ENCODE data around the gene ANKRD34C. TPM values are rescaled to one million over a fixed set of nuclear protein-coding genes. Genes with fewer than 3 reads are reported as not detected.

The ANKRD34C gene
- total RNA-seq, result not detected

GRCh38 chr15:79282371-79283251, at the start of gene ANKRD34C:
ANKRD34C (plus strand) TSS chr15:79282722; CDS start chr15:79293285, 10,563 bp downstream.
- CTCF ChIA-PET, result no interaction called here
- DNase-seq, result no peak
- Mint-ChIP-seq H3K9me3 (ENCODE audit: low read depth) (no peaks in the 10 kb centered on the region), H3K27ac (no peak within 1 kb of the TSS), H3K4me3 (no peak within 1 kb of the TSS), H3K4me1 (peaks cover 3% of the 10 kb centered on the region), H3K36me3 (peaks cover 3% of the 10 kb centered on the region), H3K27me3 (peaks cover 68% of the 10 kb centered on the region)
- ATAC-seq, result no peak

GRCh38 chr15:79233236-79233635, 49.3 kb upstream of the ANKRD34C start:
- no peak overlapping the region for H3K4me3 Mint-ChIP-seq
- H3K9me3 Mint-ChIP-seq (ENCODE audit: low read depth), result no peaks in the 10 kb centered on the region
- H3K27me3 Mint-ChIP-seq, result peaks cover 21% of the 10 kb centered on the region
- CTCF ChIA-PET, result no interaction called here
- H3K27ac Mint-ChIP-seq, result no peak overlapping the region
- no peaks in the 10 kb centered on the region for H3K36me3 Mint-ChIP-seq
- ATAC-seq, result no peak
- H3K4me1 Mint-ChIP-seq, result no peaks in the 10 kb centered on the region
- no peak for DNase-seq

GRCh38 chr15:79240036-79240435, 42.5 kb upstream of the ANKRD34C start:
- no peaks in the 10 kb centered on the region for H3K36me3 Mint-ChIP-seq
- no peak for DNase-seq
- no peaks in the 10 kb centered on the region for H3K4me1 Mint-ChIP-seq
- H3K27me3 Mint-ChIP-seq, result peaks cover 14% of the 10 kb centered on the region
- H3K9me3 Mint-ChIP-seq (ENCODE audit: low read depth), result no peaks in the 10 kb centered on the region
- CTCF ChIA-PET, result no interaction called here
- H3K4me3 Mint-ChIP-seq, result no peak overlapping the region
- ATAC-seq, result no peak
- H3K27ac Mint-ChIP-seq, result no peak overlapping the region

GRCh38 chr15:79243723-79244122, 38.8 kb upstream of the ANKRD34C start:
- CTCF ChIA-PET, result no interaction called here
- no peak for ATAC-seq
- DNase-seq, result no peak
- Mint-ChIP-seq H3K4me3 (no peak overlapping the region), H3K27me3 (peaks cover 3% of the 10 kb centered on the region), H3K36me3 (no peaks in the 10 kb centered on the region), H3K4me1 (no peaks in the 10 kb centered on the region), H3K27ac (no peak overlapping the region), H3K9me3 (ENCODE audit: low read depth) (no peaks in the 10 kb centered on the region)

- ATAC-seq (no peak), DNase-seq (no peak)
- H3K36me3 Mint-ChIP-seq, result no peaks in the 10 kb centered on the region
- CTCF ChIA-PET, result no interaction called here
- H3K4me3 Mint-ChIP-seq, result no peak overlapping the region
- H3K9me3 Mint-ChIP-seq (ENCODE audit: low read depth), result no peaks in the 10 kb centered on the region
- H3K4me1 Mint-ChIP-seq, result no peaks in the 10 kb centered on the region
- H3K27me3 Mint-ChIP-seq, result peaks cover 3% of the 10 kb centered on the region
- no peak overlapping the region for H3K27ac Mint-ChIP-seq
Measured at GRCh38 chr15:79244876-79245275, 37.6 kb upstream of the ANKRD34C start.

GRCh38 chr15:79248183-79248582, 34.3 kb upstream of the ANKRD34C start:
- no peaks in the 10 kb centered on the region for H3K9me3 Mint-ChIP-seq (ENCODE audit: low read depth)
- no peak for ATAC-seq
- CTCF ChIA-PET, result no interaction called here
- peaks cover 12% of the 10 kb centered on the region for H3K27me3 Mint-ChIP-seq
- no peaks in the 10 kb centered on the region for H3K36me3 Mint-ChIP-seq
- H3K27ac Mint-ChIP-seq, result no peak overlapping the region
- no peak overlapping the region for H3K4me3 Mint-ChIP-seq
- H3K4me1 Mint-ChIP-seq, result no peaks in the 10 kb centered on the region
- no peak for DNase-seq

GRCh38 chr15:79257454-79257853, 25.1 kb upstream of the ANKRD34C start:
- CTCF ChIA-PET, result no interaction called here
- ATAC-seq, result no peak
- no peak for DNase-seq
- H3K27ac Mint-ChIP-seq, result no peak overlapping the region
- no peak overlapping the region for H3K4me3 Mint-ChIP-seq
- no peaks in the 10 kb centered on the region for H3K9me3 Mint-ChIP-seq (ENCODE audit: low read depth)
- peaks cover 14% of the 10 kb centered on the region for H3K27me3 Mint-ChIP-seq
- H3K4me1 Mint-ChIP-seq, result no peaks in the 10 kb centered on the region
- H3K36me3 Mint-ChIP-seq, result no peaks in the 10 kb centered on the region

- DNase-seq (no peak), ATAC-seq (no peak)
- no peaks in the 10 kb centered on the region for H3K4me1 Mint-ChIP-seq
- no peak overlapping the region for H3K4me3 Mint-ChIP-seq
- CTCF ChIA-PET, result no interaction called here
- peaks cover 12% of the 10 kb centered on the region for H3K27me3 Mint-ChIP-seq
- H3K27ac Mint-ChIP-seq, result no peak overlapping the region
- H3K36me3 Mint-ChIP-seq, result no peaks in the 10 kb centered on the region
- H3K9me3 Mint-ChIP-seq (ENCODE audit: low read depth), result no peaks in the 10 kb centered on the region
Measured at GRCh38 chr15:79261836-79262235, 20.7 kb upstream of the ANKRD34C start.

GRCh38 chr15:79265167-79265566, 17.4 kb upstream of the ANKRD34C start:
- ATAC-seq (no peak), DNase-seq (no peak)
- Mint-ChIP-seq H3K9me3 (ENCODE audit: low read depth) (no peaks in the 10 kb centered on the region), H3K27me3 (peaks cover 25% of the 10 kb centered on the region), H3K36me3 (no peaks in the 10 kb centered on the region), H3K4me1 (no peaks in the 10 kb centered on the region), H3K4me3 (no peak overlapping the region), H3K27ac (no peak overlapping the region)
- CTCF ChIA-PET, result no interaction called here

- Mint-ChIP-seq H3K9me3 (ENCODE audit: low read depth) (no peaks in the 10 kb centered on the region), H3K4me3 (no peak overlapping the region), H3K27ac (no peak overlapping the region), H3K36me3 (no peaks in the 10 kb centered on the region), H3K4me1 (no peaks in the 10 kb centered on the region), H3K27me3 (peaks cover 28% of the 10 kb centered on the region)
- CTCF ChIA-PET, result no interaction called here
- ATAC-seq (no peak), DNase-seq (no peak)
Measured at GRCh38 chr15:79265987-79266579, 16.4 kb upstream of the ANKRD34C start.

GRCh38 chr15:79283252-79284048, 928 bp downstream of the ANKRD34C start:
- peaks cover 64% of the 10 kb centered on the region for H3K27me3 Mint-ChIP-seq
- peak; percentile 46 for DNase-seq
- H3K4me3 Mint-ChIP-seq, result no peak overlapping the region
- no peak overlapping the region for H3K27ac Mint-ChIP-seq
- H3K4me1 Mint-ChIP-seq, result peaks cover 3% of the 10 kb centered on the region
- no peak for ATAC-seq
- CTCF ChIA-PET, result no interaction called here
- H3K9me3 Mint-ChIP-seq (ENCODE audit: low read depth), result no peaks in the 10 kb centered on the region
- peaks cover 3% of the 10 kb centered on the region for H3K36me3 Mint-ChIP-seq

- Mint-ChIP-seq H3K4me3 (no peak overlapping the region), H3K27ac (no peak overlapping the region), H3K36me3 (no peaks in the 10 kb centered on the region), H3K9me3 (ENCODE audit: low read depth) (no peaks in the 10 kb centered on the region), H3K27me3 (peaks cover 15% of the 10 kb centered on the region), H3K4me1 (peaks cover 2% of the 10 kb centered on the region)
- DNase-seq, result no peak
- no peak for ATAC-seq
- CTCF ChIA-PET, result interaction anchor here (0.6 kb wide), 1 partner anchor 751 kb away, joined by 3 read pairs; no protein-coding TSS in a partner anchor
Measured at GRCh38 chr15:79290642-79291275, 8.2 kb downstream of the ANKRD34C start.

- Mint-ChIP-seq H3K4me1 (peaks cover 2% of the 10 kb centered on the region), H3K9me3 (ENCODE audit: low read depth) (no peaks in the 10 kb centered on the region), H3K4me3 (no peak overlapping the region), H3K36me3 (no peaks in the 10 kb centered on the region), H3K27me3 (peaks cover 11% of the 10 kb centered on the region), H3K27ac (no peak overlapping the region)
- CTCF ChIA-PET, result no interaction called here
- DNase-seq, result no peak
- ATAC-seq, result no peak
Measured at GRCh38 chr15:79292011-79292410, 9.5 kb downstream of the ANKRD34C start.

Measured in activated CD8-positive, alpha-beta memory T cell treated with anti-CD3 and anti-CD28 coated beads, Interleukin-2, amount 10 ng/mL, durations not matched to agents 7 days and 5 days (primary cell).